Chondrocyte (in vitro differentiated cells): Measurements from ENCODE around the gene RUNX3. TPM values are rescaled to one million over a fixed set of nuclear protein-coding genes. Genes with fewer than 3 reads are reported as not detected.

Experiments
- DNase-seq: peaks from one replicate; pipeline ENCODE4 v3.0.0; 2021; ENCODE audit warnings: mixed read lengths, low spot score
- H3K27ac Mint-ChIP-seq: one replicate; pipeline ENCODE4 v1.8.0; 2021; ENCODE audit warnings: mild to moderate bottlenecking, moderate library complexity, mixed read lengths; ENCODE audit not compliant: unreplicated experiment
- H3K27me3 Mint-ChIP-seq: 2 replicates; pipeline ENCODE4 v1.8.0; 2021; ENCODE audit warnings: low read depth, mixed read lengths
- H3K36me3 Mint-ChIP-seq: 2 replicates; pipeline ENCODE4 v1.8.0; 2021; ENCODE audit warnings: low read depth, mixed read lengths
- H3K4me1 Mint-ChIP-seq: 2 replicates; pipeline ENCODE4 v1.8.0; 2021; ENCODE audit warnings: low read depth, mild to moderate bottlenecking, mixed read lengths
- H3K4me3 Mint-ChIP-seq: one replicate; pipeline ENCODE4 v1.8.0; 2021; ENCODE audit warnings: mild to moderate bottlenecking, moderate library complexity, mixed read lengths; ENCODE audit not compliant: unreplicated experiment
- H3K9me3 Mint-ChIP-seq: 2 replicates; pipeline ENCODE4 v1.8.0; 2021; ENCODE audit warnings: low read depth, mixed read lengths
- CTCF ChIP-seq: fragments of 200-600 bp; sonication (generic); IDR thresholded peaks from 2 replicates; pipeline ENCODE4 v1.5.0; 2021; ENCODE audit warnings: antibody characterized with exemption, mild to moderate bottlenecking, moderate library complexity
- total RNA-seq: library from RNA; stranded (reverse); gene quantifications from 3 replicates; pipeline ENCODE4 v1.2.1, GENCODE V29; 2021

Gene RUNX3
- total RNA-seq, 1 donor from 2014 or later, result 1.8 TPM

- H3K4me3 Mint-ChIP-seq, result no peak overlapping the region
- no peak overlapping the region for H3K27ac Mint-ChIP-seq
- no peaks in the 10 kb centered on the region for H3K9me3 Mint-ChIP-seq
- TF ChIP-seq CTCF, result peak; percentile 85
- H3K4me1 Mint-ChIP-seq, result no peaks in the 10 kb centered on the region
- peak; percentile 58 for DNase-seq
- peaks cover 12% of the 10 kb centered on the region for H3K27me3 Mint-ChIP-seq
- H3K36me3 Mint-ChIP-seq, result no peaks in the 10 kb centered on the region
Observed at GRCh38 chr1:24898152-24898908, 31.7 kb downstream of the RUNX3 start.

- H3K4me1 Mint-ChIP-seq, result no peaks in the 10 kb centered on the region
- H3K9me3 Mint-ChIP-seq, result peaks cover 7% of the 10 kb centered on the region
- peak; percentile 61 for DNase-seq
- H3K27ac Mint-ChIP-seq, result no peak overlapping the region
- peaks cover 12% of the 10 kb centered on the region for H3K27me3 Mint-ChIP-seq
- no peak overlapping the region for H3K4me3 Mint-ChIP-seq
- peaks cover 4% of the 10 kb centered on the region for H3K36me3 Mint-ChIP-seq
- no peak for TF ChIP-seq CTCF
Observed at GRCh38 chr1:24897263-24898151, 32.6 kb downstream of the RUNX3 start.

- Mint-ChIP-seq H3K4me1 (no peaks in the 10 kb centered on the region), H3K9me3 (peaks cover 9% of the 10 kb centered on the region), H3K4me3 (no peak overlapping the region), H3K27ac (no peak overlapping the region), H3K36me3 (peaks cover 4% of the 10 kb centered on the region), H3K27me3 (peaks cover 12% of the 10 kb centered on the region)
- TF ChIP-seq CTCF, result no peak
- DNase-seq, result peak; percentile 59
Observed at GRCh38 chr1:24896596-24897262, 33.3 kb downstream of the RUNX3 start.

- Mint-ChIP-seq H3K27ac (no peak overlapping the region), H3K4me1 (no peaks in the 10 kb centered on the region), H3K36me3 (peaks cover 4% of the 10 kb centered on the region), H3K4me3 (no peak overlapping the region), H3K27me3 (peaks cover 12% of the 10 kb centered on the region), H3K9me3 (peaks cover 9% of the 10 kb centered on the region)
- TF ChIP-seq CTCF, result no peak
- peak; percentile 54 for DNase-seq
Observed at GRCh38 chr1:24896176-24896575, 33.9 kb downstream of the RUNX3 start.

GRCh38 chr1:24895511-24895910, 34.6 kb downstream of the RUNX3 start:
- Mint-ChIP-seq H3K27me3 (peaks cover 10% of the 10 kb centered on the region), H3K9me3 (peaks cover 9% of the 10 kb centered on the region)
- peak; percentile 2 for DNase-seq

More at GRCh38 chr1:24895511-24895910, 34.6 kb downstream of the RUNX3 start:
- Mint-ChIP-seq H3K4me1 (no peaks in the 10 kb centered on the region), H3K4me3 (no peak overlapping the region), H3K36me3 (peaks cover 4% of the 10 kb centered on the region), H3K27ac (no peak overlapping the region)
- TF ChIP-seq CTCF, result no peak
